Stimulated activated naive CD8-positive, alpha-beta T cell treated with anti-CD3 and anti-CD28 coated beads, Interleukin-15, Interleukin-2, amounts not matched to agents 100 ng/mL and 50 ng/mL, for 24 hours (primary cell): Measurements from ENCODE around the gene PATZ1.
A peak's percentile ranks its signal among the peaks of the same experiment; 100 is the strongest.

Source experiments
- H3K27ac Mint-ChIP-seq: one replicate; pipeline ENCODE4 v1.8.0; 2021; ENCODE audit warnings: mild to moderate bottlenecking, mixed read lengths
- H3K27me3 Mint-ChIP-seq: one replicate; pipeline ENCODE4 v1.8.0; 2021; ENCODE audit warnings: mixed read lengths
- H3K36me3 Mint-ChIP-seq: one replicate; pipeline ENCODE4 v1.8.0; 2021; ENCODE audit warnings: low read depth, mixed read lengths
- H3K4me1 Mint-ChIP-seq: one replicate; pipeline ENCODE4 v1.8.0; 2021; ENCODE audit warnings: low read depth, mixed read lengths
- H3K4me3 Mint-ChIP-seq: one replicate; pipeline ENCODE4 v1.8.0; 2021; ENCODE audit warnings: mild to moderate bottlenecking, mixed read lengths
- H3K9me3 Mint-ChIP-seq: one replicate; pipeline ENCODE4 v1.8.0; 2021; ENCODE audit warnings: mixed read lengths

PATZ1 gene

DNA sequence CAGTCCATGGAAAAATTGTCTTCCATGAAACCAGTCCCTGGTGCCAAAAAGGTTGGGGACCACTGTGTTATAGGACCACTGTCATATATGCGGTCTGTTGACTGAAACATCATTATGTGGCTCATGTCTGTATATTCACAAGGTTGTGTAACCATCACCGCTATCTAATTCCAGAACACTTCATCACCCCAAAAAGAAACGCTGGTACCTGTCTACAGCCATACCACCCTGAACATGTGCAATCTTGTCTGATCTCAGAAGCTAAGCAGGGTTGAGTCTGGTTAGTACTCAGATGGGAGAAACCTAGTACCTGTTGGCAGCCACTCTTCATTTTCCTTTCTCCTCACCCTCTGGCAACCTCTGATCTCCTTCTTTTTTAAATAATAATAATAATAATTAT is 41.0 kb downstream of the PATZ1 start:
- H3K27ac Mint-ChIP-seq = no peak overlapping the region

DNA sequence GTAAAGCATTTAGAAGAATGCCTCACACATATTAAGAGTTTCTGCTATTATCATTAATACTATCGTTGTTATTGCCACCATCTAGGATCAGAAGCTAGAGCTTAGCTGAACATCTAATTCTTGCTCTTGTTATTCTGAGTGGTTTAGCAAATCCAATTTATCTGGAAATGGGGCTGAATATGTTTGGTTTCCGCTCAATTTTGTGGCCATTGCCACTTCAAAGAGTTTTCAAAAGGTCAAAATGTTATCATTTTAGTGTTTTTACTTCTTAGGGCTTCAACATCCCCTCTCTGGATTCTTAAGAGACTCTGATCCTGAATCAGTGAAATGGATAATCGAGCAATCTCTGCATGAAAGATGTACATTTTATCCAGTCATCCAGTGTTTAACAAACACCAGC is 43.6 kb downstream of the PATZ1 start:
- Mint-ChIP-seq H3K36me3 (no peaks in the 10 kb centered on the region), H3K27ac (peak overlapping the region; percentile 8), H3K27me3 (no peaks in the 10 kb centered on the region), H3K4me3 (no peak overlapping the region), H3K9me3 (no peaks in the 10 kb centered on the region), H3K4me1 (peaks cover 49% of the 10 kb centered on the region)

More for the DNA sequence above, 41.0 kb downstream of the PATZ1 start:
- peaks cover 57% of the 10 kb centered on the region for H3K4me1 Mint-ChIP-seq
- H3K4me3 Mint-ChIP-seq = no peak overlapping the region
- H3K36me3 Mint-ChIP-seq = no peaks in the 10 kb centered on the region
- H3K9me3 Mint-ChIP-seq = no peaks in the 10 kb centered on the region
- H3K27me3 Mint-ChIP-seq = no peaks in the 10 kb centered on the region

DNA sequence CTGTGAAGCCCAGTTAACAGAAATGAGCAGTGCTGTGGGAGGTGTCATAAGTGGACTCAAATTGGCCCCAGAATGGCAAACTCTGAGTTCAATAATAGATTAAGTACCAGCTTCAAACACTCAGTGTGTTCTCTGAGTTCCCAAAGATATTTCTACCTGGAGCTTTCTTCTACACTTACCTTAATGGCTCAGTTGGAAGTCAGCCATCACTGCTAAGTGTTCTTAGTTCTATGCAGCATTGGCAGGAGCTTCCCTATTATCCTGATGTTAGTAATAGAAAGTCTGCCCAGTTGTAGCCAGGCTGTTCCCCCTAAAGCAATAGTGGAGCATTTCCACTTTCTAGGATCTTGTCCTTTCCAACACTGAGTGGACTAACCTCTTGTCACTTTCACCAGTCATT is 44.1 kb downstream of the PATZ1 start:
- H3K4me3 Mint-ChIP-seq = no peak overlapping the region
- peaks cover 49% of the 10 kb centered on the region for H3K4me1 Mint-ChIP-seq
- no peaks in the 10 kb centered on the region for H3K36me3 Mint-ChIP-seq
- no peaks in the 10 kb centered on the region for H3K9me3 Mint-ChIP-seq
- peak overlapping the region; percentile 8 for H3K27ac Mint-ChIP-seq
- H3K27me3 Mint-ChIP-seq = no peaks in the 10 kb centered on the region

DNA sequence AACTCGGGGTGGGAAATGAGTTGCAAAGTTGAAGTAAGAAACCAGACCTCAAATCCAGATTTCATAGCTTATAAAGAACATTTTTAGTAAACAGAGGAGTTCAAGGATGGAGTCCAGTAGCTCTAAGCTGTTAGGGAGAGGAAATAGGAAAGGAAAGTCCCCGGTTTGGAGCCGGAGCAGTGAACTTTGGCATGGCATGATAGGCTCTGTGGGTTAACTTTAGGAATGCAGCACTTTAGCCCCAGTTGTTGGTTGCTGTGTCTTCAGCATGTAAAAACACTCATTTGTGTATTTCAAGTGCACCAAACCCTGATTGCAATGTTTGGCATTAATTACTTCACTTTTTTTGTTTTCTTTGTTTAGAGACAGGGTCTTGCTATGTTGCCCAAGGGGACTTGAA is 45.2 kb downstream of the PATZ1 start:
- H3K9me3 Mint-ChIP-seq = no peaks in the 10 kb centered on the region
- H3K36me3 Mint-ChIP-seq = no peaks in the 10 kb centered on the region
- no peak overlapping the region for H3K4me3 Mint-ChIP-seq
- no peak overlapping the region for H3K27ac Mint-ChIP-seq
- peaks cover 49% of the 10 kb centered on the region for H3K4me1 Mint-ChIP-seq
- no peaks in the 10 kb centered on the region for H3K27me3 Mint-ChIP-seq

DNA sequence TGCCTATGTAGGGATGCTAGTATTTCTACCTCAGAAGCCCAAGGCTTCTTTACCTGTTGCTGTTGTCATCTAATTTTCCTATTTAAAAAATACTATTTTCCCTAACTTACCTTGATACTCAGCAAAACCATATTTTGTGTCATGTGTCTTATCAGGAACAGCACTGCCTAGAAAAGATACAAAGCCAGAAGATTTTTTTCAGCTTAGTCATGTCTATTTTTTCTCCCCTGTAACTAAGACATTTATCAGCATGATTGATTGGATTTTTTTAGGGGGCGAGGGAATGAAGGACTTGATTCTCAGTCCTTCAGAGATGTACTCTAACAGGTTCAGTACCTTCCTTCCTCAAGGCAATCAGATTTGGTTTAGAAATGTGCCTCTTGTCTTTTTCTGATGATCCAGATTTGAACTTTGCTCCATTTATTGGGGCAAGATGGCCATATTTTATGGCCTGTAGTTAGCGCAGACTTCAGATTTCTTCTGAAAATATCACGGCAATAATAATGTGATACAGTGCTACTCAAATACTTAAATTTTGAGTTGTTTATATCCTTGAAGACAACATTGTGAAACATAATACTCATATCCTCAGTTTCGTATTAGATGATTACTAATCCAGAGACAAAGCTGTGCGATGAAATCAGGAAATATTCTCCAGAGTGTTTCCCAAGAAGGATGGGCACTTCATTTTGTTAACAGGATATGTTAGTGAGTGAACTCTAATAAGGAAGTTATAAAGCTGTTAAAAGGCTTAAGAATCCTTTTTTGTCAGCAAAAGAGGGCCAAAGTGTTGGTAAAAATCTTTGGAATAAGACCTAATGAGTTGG is 50.1 kb downstream of the PATZ1 start:
- H3K27ac Mint-ChIP-seq = peak overlapping the region; percentile 86
- no peaks in the 10 kb centered on the region for H3K36me3 Mint-ChIP-seq
- no peaks in the 10 kb centered on the region for H3K9me3 Mint-ChIP-seq
- H3K4me3 Mint-ChIP-seq = peak overlapping the region; percentile 71
- peaks cover 71% of the 10 kb centered on the region for H3K4me1 Mint-ChIP-seq
- no peaks in the 10 kb centered on the region for H3K27me3 Mint-ChIP-seq

DNA sequence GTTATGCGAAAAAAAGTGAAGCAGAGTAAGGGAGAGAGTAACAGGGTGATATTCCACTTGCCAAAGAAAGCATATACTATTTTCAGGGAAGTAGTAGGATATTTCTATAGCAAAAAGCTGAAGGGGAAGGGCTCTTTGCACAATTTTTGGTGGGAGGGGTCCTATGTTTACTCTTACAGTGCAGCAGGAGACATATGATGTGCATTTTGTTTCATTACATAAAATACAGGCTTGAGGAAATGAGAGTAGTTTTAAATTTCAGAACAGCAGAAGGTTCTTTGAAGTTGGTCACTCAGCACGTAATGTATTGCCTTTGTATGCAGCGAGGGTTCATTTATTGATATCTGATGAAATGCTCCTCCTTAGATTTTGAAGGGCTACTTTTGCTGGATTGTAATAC is 50.8 kb downstream of the PATZ1 start:
- H3K9me3 Mint-ChIP-seq = no peaks in the 10 kb centered on the region
- no peaks in the 10 kb centered on the region for H3K27me3 Mint-ChIP-seq
- H3K4me1 Mint-ChIP-seq = peaks cover 66% of the 10 kb centered on the region
- no peaks in the 10 kb centered on the region for H3K36me3 Mint-ChIP-seq
- H3K4me3 Mint-ChIP-seq = peak overlapping the region; percentile 71
- peak overlapping the region; percentile 86 for H3K27ac Mint-ChIP-seq

DNA sequence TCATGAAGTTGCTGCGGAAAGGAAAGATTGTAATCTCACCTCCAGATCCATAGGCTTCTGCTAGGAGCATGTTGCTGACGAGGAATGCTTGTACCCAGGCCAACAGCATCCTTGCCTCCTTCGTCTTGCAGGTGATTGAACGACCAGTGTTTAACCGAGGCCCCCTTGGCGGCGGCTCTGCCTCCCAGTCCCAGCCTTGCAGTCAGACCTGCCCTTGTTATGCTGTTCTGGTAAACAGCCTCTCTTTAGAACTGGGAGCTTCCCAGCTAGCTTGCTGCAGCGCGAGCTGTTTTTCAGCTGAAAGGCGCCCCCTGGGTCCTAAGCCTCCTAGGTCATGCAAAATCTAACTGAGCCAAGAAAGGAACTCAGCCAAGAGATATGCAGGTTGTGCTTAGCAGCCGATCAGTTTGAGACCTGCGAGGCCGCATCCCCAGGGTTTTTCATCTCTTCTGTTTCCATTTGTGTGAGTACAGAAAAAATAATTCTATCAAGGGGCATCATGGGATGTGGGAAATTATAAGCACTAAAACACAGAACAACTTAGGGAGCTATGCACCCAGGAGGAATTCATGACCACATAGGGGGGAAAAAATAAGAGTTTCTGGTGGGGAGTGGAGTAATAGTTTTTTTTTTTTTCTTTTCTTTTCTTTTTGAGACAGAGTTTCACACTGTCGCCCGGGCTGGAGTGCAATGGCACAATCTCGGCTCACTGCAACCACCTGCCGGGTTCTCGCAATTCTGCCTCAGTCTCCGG is 53.7 kb downstream of the PATZ1 start, which contains the start of gene PIK3IP1:
Gene PIK3IP1 (minus strand): TSS at position 253 of the 754 bp plus-strand sequence. CDS start 144 bp downstream, at position 109.
- H3K27ac Mint-ChIP-seq = peak within 1 kb of the TSS; percentile 96
- H3K9me3 Mint-ChIP-seq = no peaks in the 10 kb centered on the region
- peak within 1 kb of the TSS; percentile 96 for H3K4me3 Mint-ChIP-seq
- no peaks in the 10 kb centered on the region for H3K36me3 Mint-ChIP-seq
- H3K4me1 Mint-ChIP-seq = peaks cover 86% of the 10 kb centered on the region
- H3K27me3 Mint-ChIP-seq = no peaks in the 10 kb centered on the region

DNA sequence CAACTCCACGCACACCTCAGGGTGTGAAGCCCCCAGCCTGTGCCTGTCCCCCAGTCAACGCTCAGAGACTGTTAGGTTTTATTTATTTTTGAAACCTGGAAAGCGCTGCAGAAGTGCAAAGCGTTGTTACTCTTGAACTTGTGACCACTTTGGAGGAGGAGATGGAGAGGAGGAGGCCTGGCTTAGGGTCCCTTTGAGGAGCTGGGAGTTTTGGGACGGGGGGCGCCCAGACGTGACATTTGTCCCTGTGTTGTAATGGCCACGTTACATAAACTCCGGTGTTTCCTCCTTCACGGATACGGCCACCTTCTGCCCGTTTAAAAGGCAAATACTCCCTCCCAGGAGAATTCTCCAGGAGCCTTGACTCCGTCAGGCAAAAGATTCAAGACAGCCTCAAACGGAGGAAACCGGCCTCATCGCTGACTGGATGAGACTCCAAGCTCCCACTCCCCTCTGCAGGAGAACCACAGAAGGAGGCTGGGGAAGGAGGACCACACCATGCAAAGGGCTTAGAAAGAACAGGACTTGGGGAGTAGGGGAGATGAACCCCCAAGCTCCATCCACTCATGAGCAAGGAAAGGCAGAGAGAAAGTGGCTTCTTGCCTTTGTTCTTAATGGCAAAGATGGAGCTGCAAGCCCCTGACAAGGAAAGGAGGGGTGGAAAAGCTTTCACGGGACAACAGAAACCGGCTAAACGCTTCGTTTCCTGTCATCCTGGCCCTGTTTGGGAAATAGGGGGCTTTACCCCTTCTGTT is 54.5 kb downstream of the PATZ1 start:
- no peaks in the 10 kb centered on the region for H3K36me3 Mint-ChIP-seq
- H3K27ac Mint-ChIP-seq = peak overlapping the region; percentile 96
- peak overlapping the region; percentile 96 for H3K4me3 Mint-ChIP-seq
- H3K27me3 Mint-ChIP-seq = no peaks in the 10 kb centered on the region
- H3K4me1 Mint-ChIP-seq = peaks cover 85% of the 10 kb centered on the region
- no peaks in the 10 kb centered on the region for H3K9me3 Mint-ChIP-seq

DNA sequence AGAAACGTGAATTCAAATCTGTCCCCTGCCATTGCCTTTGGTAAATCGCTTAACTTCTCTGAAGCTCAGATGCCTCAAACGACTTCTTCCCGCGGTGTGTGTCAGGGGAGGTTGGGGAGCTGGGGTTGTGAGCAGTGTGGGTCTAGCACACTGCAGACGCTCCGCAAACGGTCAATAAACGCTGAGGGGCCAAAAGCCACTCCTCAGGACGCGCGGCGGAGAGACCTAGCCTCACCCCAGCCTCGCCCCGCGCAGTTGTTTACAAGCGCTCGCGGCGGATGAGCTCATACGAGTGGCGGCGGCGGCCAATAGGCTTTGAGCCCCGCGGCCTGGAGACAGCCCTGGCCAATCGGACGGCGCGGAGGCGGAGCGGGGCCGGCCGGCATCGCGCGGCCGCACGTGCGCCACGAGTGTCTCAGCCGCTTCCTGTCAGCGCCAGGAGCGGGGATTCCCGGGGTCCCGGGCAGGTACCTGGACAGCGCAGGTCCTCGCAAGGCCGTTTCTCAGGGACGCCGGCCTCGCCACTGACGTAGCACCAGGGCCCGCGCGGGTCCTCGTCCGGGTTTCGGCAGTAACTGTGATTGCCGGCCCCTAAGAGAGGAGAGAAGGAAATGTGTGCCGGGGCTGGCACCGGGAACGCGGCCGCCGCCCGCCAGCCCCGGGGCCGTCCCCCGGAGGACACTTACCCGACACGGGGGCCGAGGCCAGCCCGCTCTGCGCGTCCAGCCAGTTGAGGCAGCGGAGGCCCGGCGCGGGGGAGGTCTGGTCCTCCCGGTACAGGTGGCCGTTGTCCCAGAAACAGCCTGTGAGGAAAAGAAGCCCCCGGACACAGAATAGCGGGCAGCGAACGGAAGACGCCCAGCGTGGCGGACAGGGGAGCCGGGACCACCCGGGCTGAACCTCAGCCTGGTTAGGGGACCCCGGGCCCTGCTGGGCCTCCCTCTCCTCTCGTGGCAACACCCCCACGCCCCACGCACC is 55.4 kb downstream of the PATZ1 start:
- Mint-ChIP-seq H3K4me1 (peaks cover 85% of the 10 kb centered on the region), H3K36me3 (no peaks in the 10 kb centered on the region), H3K27ac (peak overlapping the region; percentile 96), H3K9me3 (no peaks in the 10 kb centered on the region), H3K4me3 (peak overlapping the region; percentile 96), H3K27me3 (no peaks in the 10 kb centered on the region)

DNA sequence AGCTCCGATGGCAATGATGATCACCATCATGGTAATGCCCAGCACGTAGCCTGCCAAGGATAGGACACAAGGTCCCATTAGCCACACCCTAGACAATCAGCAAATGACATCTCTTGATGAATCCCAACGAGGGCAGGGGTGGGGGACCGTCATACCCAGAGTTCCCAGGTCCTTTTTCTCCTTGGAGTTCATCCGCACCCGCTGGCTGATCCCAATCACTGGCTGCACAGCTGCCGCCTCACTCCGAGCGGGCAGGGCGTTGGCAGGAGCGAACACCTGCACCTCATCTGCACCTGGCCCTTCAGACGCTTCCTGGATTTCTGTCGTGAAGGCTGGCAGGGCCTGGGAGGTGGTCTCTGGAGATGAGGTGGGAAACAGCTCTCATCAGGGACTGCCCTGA is 56.8 kb downstream of the PATZ1 start:
- Mint-ChIP-seq H3K9me3 (no peaks in the 10 kb centered on the region), H3K27me3 (no peaks in the 10 kb centered on the region), H3K4me1 (peaks cover 88% of the 10 kb centered on the region), H3K36me3 (no peaks in the 10 kb centered on the region), H3K27ac (peak overlapping the region; percentile 96), H3K4me3 (peak overlapping the region; percentile 96)

DNA sequence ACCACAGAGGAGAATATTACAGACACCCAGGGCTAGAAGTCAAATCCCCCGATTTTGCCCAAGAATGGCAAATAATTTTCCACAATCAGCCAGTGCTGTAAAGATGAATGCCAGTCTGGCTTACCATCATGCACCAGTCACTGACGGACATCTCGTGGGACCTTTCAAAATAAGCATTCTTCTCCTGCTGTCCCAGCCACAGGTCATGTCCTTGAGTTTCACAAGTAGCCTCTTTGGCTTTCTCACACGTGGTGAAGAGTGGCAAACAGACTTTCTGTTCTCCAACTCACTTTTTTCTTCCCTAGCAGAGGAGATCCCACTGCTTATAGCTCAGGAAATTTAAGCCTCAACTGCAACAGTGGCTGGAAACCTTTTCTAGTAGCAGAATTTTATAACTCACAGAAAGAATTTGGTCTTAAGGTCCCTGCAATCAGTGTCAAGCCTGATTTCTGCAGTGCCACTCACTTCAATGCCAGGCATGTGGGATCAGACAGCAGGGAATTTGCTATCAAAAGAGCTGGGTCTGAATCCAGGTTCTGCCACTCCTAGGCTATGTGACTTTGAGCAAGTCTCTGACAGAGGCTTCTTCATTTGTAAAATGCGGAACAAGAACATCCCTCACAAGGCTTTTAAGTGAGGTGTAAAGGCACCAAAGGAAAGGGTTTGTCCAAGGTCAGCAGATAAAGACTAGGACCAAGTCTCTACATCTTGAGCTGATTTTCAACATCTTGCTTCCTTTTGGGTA is 57.5 kb downstream of the PATZ1 start:
- H3K36me3 Mint-ChIP-seq = no peaks in the 10 kb centered on the region

DNA sequence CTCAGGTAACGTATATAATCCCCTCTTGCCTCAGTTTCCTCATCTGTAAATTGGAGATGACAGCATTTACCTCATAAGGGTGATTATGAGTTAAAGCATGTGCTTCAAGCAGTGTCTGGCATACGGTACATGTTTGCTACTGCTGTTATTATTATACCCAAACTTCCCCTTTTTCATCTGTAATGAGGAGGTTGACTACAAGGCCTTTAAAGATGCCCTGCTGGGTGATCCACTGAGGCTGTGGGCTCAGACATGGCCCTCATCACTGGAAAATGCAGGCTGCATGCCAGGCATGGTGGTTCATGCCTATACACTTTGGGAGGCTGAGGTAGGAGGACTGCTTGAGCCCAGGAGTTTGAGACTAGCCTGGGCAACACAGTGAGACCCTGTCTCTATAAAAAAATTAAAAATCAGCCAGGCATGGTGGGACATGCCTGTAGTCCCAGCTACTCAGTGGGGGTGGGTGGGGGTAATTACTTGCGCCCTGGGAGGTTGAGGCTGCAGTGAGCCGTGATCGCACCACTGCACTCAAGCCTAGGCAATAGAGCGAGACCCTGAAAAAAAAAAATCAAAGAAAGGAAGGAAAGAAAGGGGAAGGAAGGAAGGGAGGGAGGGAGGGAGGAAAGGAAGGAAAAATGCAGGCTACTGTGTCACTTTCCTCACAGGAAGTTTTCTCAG is 58.2 kb downstream of the PATZ1 start:
- H3K4me3 Mint-ChIP-seq = peak overlapping the region; percentile 96
- H3K9me3 Mint-ChIP-seq = no peaks in the 10 kb centered on the region
- peak overlapping the region; percentile 96 for H3K27ac Mint-ChIP-seq
- H3K36me3 Mint-ChIP-seq = peaks cover 3% of the 10 kb centered on the region
- H3K4me1 Mint-ChIP-seq = peaks cover 87% of the 10 kb centered on the region
- H3K27me3 Mint-ChIP-seq = no peaks in the 10 kb centered on the region

More for the DNA sequence above, 57.5 kb downstream of the PATZ1 start:
- Mint-ChIP-seq H3K4me3 (peak overlapping the region; percentile 96), H3K4me1 (peaks cover 87% of the 10 kb centered on the region), H3K9me3 (no peaks in the 10 kb centered on the region), H3K27me3 (no peaks in the 10 kb centered on the region), H3K27ac (peak overlapping the region; percentile 96)
